ENCODE results near the gene KRTAP13-4. TPM values are rescaled to one million over a fixed set of nuclear protein-coding genes. Genes with fewer than 3 reads are reported as not detected.

The KRTAP13-4 gene
- total RNA-seq, result not detected in 2 replicates

GRCh38 chr21:30430170-30430655 is at the start of gene KRTAP13-4:
TSS of gene KRTAP13-4 (plus strand) at chr21:30430220. CDS start at chr21:30430276, 56 bp downstream.

GRCh38 chr21:30395731-30396130 is 34.3 kb upstream of the KRTAP13-4 start, which contains the start of gene KRTAP13-1:
TSS of gene KRTAP13-1 (plus strand) at chr21:30396031. CDS start at chr21:30396087, 56 bp downstream.

GRCh38 chr21:30425826-30426225 is 4.2 kb upstream of the KRTAP13-4 start, which contains the start of gene KRTAP13-3:
TSS of gene KRTAP13-3 (minus strand) at chr21:30425926. CDS start at chr21:30425912, 14 bp downstream.

GRCh38 chr21:30439975-30440374 is 10.0 kb downstream of the KRTAP13-4 start, which contains the start of gene KRTAP15-1:
TSS of gene KRTAP15-1 (plus strand) at chr21:30440275. CDS start at chr21:30440328, 53 bp downstream.

GRCh38 chr21:30480145-30480544 is 50.1 kb downstream of the KRTAP13-4 start, which contains the start of gene KRTAP19-1:
TSS of gene KRTAP19-1 (minus strand) at chr21:30480367. CDS start at chr21:30480317, 50 bp downstream.

Other genes with a start within 250 kb of the KRTAP13-4 start
- not detected in 2 replicates for gene CLDN8, start 214.1 kb upstream of the KRTAP13-4 start, total RNA-seq
- not detected in 2 replicates for gene KRTAP24-1, start 147.3 kb upstream of the KRTAP13-4 start, total RNA-seq
- gene KRTAP25-1, start 140.7 kb upstream of the KRTAP13-4 start, total RNA-seq, result not detected in 2 replicates
- gene KRTAP26-1, start 109.9 kb upstream of the KRTAP13-4 start, total RNA-seq, result not detected in 2 replicates
- gene KRTAP27-1, start 92.5 kb upstream of the KRTAP13-4 start, total RNA-seq, result not detected in 2 replicates
- gene KRTAP23-1, start 81.6 kb upstream of the KRTAP13-4 start, total RNA-seq, result not detected in 2 replicates
- gene KRTAP13-2, start 57.9 kb upstream of the KRTAP13-4 start, total RNA-seq, result not detected in 2 replicates
- not detected in 2 replicates for gene KRTAP13-1, start 34.2 kb upstream of the KRTAP13-4 start, total RNA-seq
- not detected in 2 replicates for gene KRTAP13-3, start 4.3 kb upstream of the KRTAP13-4 start, total RNA-seq
- gene KRTAP15-1, start 10.1 kb downstream of the KRTAP13-4 start, total RNA-seq, result not detected in 2 replicates
- not detected in 2 replicates for gene KRTAP19-1, start 50.1 kb downstream of the KRTAP13-4 start, total RNA-seq
- gene KRTAP19-2, start 57.2 kb downstream of the KRTAP13-4 start, total RNA-seq, result not detected in 2 replicates
- gene KRTAP19-3, start 61.8 kb downstream of the KRTAP13-4 start, total RNA-seq, result not detected in 2 replicates
- gene KRTAP19-4, start 66.9 kb downstream of the KRTAP13-4 start, total RNA-seq, result not detected in 2 replicates
- gene KRTAP19-5, start 71.9 kb downstream of the KRTAP13-4 start, total RNA-seq, result not detected in 2 replicates
- gene KRTAP19-6, start 111.6 kb downstream of the KRTAP13-4 start, total RNA-seq, result not detected in 2 replicates
- not detected in 2 replicates for gene KRTAP19-7, start 131.1 kb downstream of the KRTAP13-4 start, total RNA-seq
- gene KRTAP22-2, start 160.2 kb downstream of the KRTAP13-4 start, total RNA-seq, result not detected in 2 replicates
- gene KRTAP6-3, start 162.2 kb downstream of the KRTAP13-4 start, total RNA-seq, result not detected in 2 replicates
- not detected in 2 replicates for gene KRTAP6-2, start 168.7 kb downstream of the KRTAP13-4 start, total RNA-seq
- not detected in 2 replicates for gene KRTAP22-1, start 170.9 kb downstream of the KRTAP13-4 start, total RNA-seq
- not detected in 2 replicates for gene KRTAP6-1, start 183.7 kb downstream of the KRTAP13-4 start, total RNA-seq
- not detected in 2 replicates for gene KRTAP20-1, start 186.2 kb downstream of the KRTAP13-4 start, total RNA-seq
- gene KRTAP20-4, start 190.4 kb downstream of the KRTAP13-4 start, total RNA-seq, result not detected in 2 replicates
- not detected in 2 replicates for gene KRTAP20-2, start 205.0 kb downstream of the KRTAP13-4 start, total RNA-seq
- gene KRTAP20-3, start 212.6 kb downstream of the KRTAP13-4 start, total RNA-seq, result not detected in 2 replicates

Measured in placental pericyte (primary cell).